Endothelial cell of umbilical vein (primary cell): ENCODE measurements around the gene NECAB2. TPM values are rescaled to one million over a fixed set of nuclear protein-coding genes. Genes with fewer than 3 reads are reported as not detected.

Source experiments
- BruUV-seq: library from RNA; stranded (reverse); fragments of 400-500 nt; replicated peaks from 2 replicates; lab custom pipeline; 2021; lab: Mats Ljungman, UMichigan
- CTCF ChIA-PET: fragments of 300-600, 350-600 bp; sonication (Branson Sonifier 250); formaldehyde crosslinking; loops from one replicate; lab custom pipeline; 2021; ENCODE audit warnings: antibody characterized with exemption, inconsistent platforms; lab: Charles Lee
- POLR2A ChIA-PET: fragments of 300-600, 350-600 bp; sonication (Branson Sonifier 250); formaldehyde crosslinking; loops from one replicate; lab custom pipeline; 2021; ENCODE audit warnings: antibody characterized with exemption, inconsistent platforms; lab: Charles Lee
- DNase-seq: peaks from one replicate; pipeline ENCODE4 v3.0.0-alpha.2; 2011; ENCODE audit warnings: low read depth, low spot score
- FAIRE-seq: peaks from 2 replicates; lab custom pipeline; 2011; peaks lifted over from hg19 to GRCh38; lab: Jason Lieb, UNC
- H2AFZ ChIP-seq: 2 replicates; pipeline ENCODE4 v1.6.0; 2012; ENCODE audit warnings: low read depth, low read length, control low read depth, inconsistent platforms
- H3K27ac ChIP-seq: 2 replicates; pipeline ENCODE4 v1.5.1; 2011; ENCODE audit warnings: low read depth, mild to moderate bottlenecking, control low read depth, low read length, moderate library complexity; ENCODE audit not compliant: insufficient read depth
- H3K27me3 ChIP-seq, 2 experiments: 2 replicates each; pipeline versions ENCODE4 v1.6.0 to v1.6.1; 2011; ENCODE audit warnings: low read length in 2 of 2, mixed read lengths in 1 of 2; ENCODE audit not compliant: control insufficient read depth in 2 of 2, insufficient read depth in 2 of 2
- H3K36me3 ChIP-seq, 2 experiments: 2 replicates in 1 of 2; 3 replicates in 1 of 2; pipeline ENCODE4 v1.5.1; 2011; ENCODE audit warnings: low read length in 2 of 2, mild to moderate bottlenecking in 1 of 2, moderate library complexity in 1 of 2; ENCODE audit not compliant: control insufficient read depth in 2 of 2, insufficient read depth in 2 of 2; ENCODE audit errors: extremely low read depth in 1 of 2
- H3K4me1 ChIP-seq: 3 replicates; pipeline ENCODE4 v1.5.1; 2011; ENCODE audit warnings: mild to moderate bottlenecking, low read length; ENCODE audit not compliant: control insufficient read depth, insufficient read depth; ENCODE audit errors: extremely low read depth
- H3K4me2 ChIP-seq: 2 replicates; pipeline ENCODE4 v1.6.1; 2011; ENCODE audit warnings: low read length, control low read depth, mixed read lengths; ENCODE audit not compliant: insufficient read depth
- H3K4me3 ChIP-seq, 3 experiments: fragments of 200-600 bp in 1 of 3; sonication (generic), shearing (Covaris generic) in 1 of 3; replicated peaks in 1 of 3; 2 replicates each; pipeline ENCODE4 v1.5.1; 2011 to 2016; ENCODE audit warnings: control low read depth in 3 of 3, low read length in 3 of 3, mild to moderate bottlenecking in 2 of 3, inconsistent platforms in 1 of 3, low read depth in 1 of 3, moderate library complexity in 1 of 3; ENCODE audit not compliant: insufficient read depth in 1 of 3
- H3K79me2 ChIP-seq: 2 replicates; pipeline ENCODE4 v1.6.0; 2012; ENCODE audit warnings: low read length, inconsistent platforms; ENCODE audit not compliant: control insufficient read depth, insufficient read depth
- H3K9ac ChIP-seq: replicated peaks from 2 replicates; pipeline ENCODE3; 2011; ENCODE audit warnings: low read length, control low read depth; ENCODE audit not compliant: insufficient read depth; ENCODE audit errors: extremely low read depth
- H3K9me1 ChIP-seq: replicated peaks from 3 replicates; pipeline ENCODE4 v1.6.0; 2011; ENCODE audit warnings: mild to moderate bottlenecking, low read length; ENCODE audit not compliant: control insufficient read depth, insufficient read depth; ENCODE audit errors: extremely low read depth
- H3K9me3 ChIP-seq: replicated peaks from 2 replicates; pipeline ENCODE4 v1.5.1; 2012; ENCODE audit warnings: low read length, inconsistent platforms; ENCODE audit not compliant: control insufficient read depth, insufficient read depth
- H4K20me1 ChIP-seq: replicated peaks from 2 replicates; pipeline ENCODE3; 2011; ENCODE audit warnings: mild to moderate bottlenecking, low read length; ENCODE audit not compliant: control insufficient read depth, insufficient read depth; ENCODE audit errors: extremely low read depth
- EZH2 ChIP-seq: IDR thresholded peaks from 2 replicates; pipeline ENCODE4 v1.6.1; 2012; ENCODE audit warnings: borderline replicate concordance, low read depth, mild to moderate bottlenecking, moderate library complexity, low read length, inconsistent platforms; ENCODE audit not compliant: severe bottlenecking
- FOS ChIP-seq: IDR thresholded peaks from 2 replicates; pipeline ENCODE4 v1.6.1; 2011; ENCODE audit warnings: mild to moderate bottlenecking, low read length, moderate library complexity, borderline replicate concordance; ENCODE audit not compliant: insufficient read depth
- GATA2 ChIP-seq: IDR thresholded peaks from 2 replicates; pipeline ENCODE4 v1.7.0; 2011; ENCODE audit warnings: low read depth, mild to moderate bottlenecking, moderate library complexity, mixed read lengths, low read length; ENCODE audit not compliant: insufficient read length, insufficient read depth
- JUN ChIP-seq: IDR thresholded peaks from 2 replicates; pipeline ENCODE4 v1.6.1; 2011; ENCODE audit warnings: borderline replicate concordance, low read depth; ENCODE audit not compliant: insufficient read length, insufficient read depth
- MYC ChIP-seq: IDR thresholded peaks from one replicate; pipeline ENCODE4 v1.6.1; 2011; ENCODE audit warnings: mild to moderate bottlenecking, low read depth, low read length
- POLR2A ChIP-seq: IDR thresholded peaks from 2 replicates; pipeline ENCODE4 v1.6.1; 2012; ENCODE audit warnings: low read depth, mild to moderate bottlenecking, control low read depth, low read length
- POLR2AphosphoS5 ChIP-seq: IDR thresholded peaks from 2 replicates; pipeline ENCODE4 v1.6.1; 2012; ENCODE audit warnings: low read depth, mild to moderate bottlenecking, control low read depth, low read length, moderate library complexity; ENCODE audit not compliant: insufficient read depth
- dilution Hi-C: fragments of 300-500 bp; cut with MboI; formaldehyde crosslinking; loops from one replicate; pipeline ENCODE4 v1.15.0; 2019; ENCODE audit warnings: low sequenced_read_pairs; ENCODE audit not compliant: extremely low pct_ligation_motif_present
- intact Hi-C: fragments of 100-400 bp; cut with micrococcal nuclease; formaldehyde crosslinking; loops from one replicate; pipeline ENCODE4 v1.10.0; 2022
- polyA plus RNA-seq, 4 experiments: library from polyadenylated mRNA; depleted of rRNA in 3 of 4; stranded (reverse) in 3 of 4; unstranded in 1 of 4; fragments of >200 nt; gene quantifications; 2 replicates each; pipeline versions ENCODE4 v1.2.1 to v1.2.3, GENCODE V29; 2011 to 2012; ENCODE audit warnings: missing spikeins in 1 of 4
- total RNA-seq: library from RNA; stranded (reverse); gene quantifications from 2 replicates; pipeline ENCODE4 v1.2.3, GENCODE V29; 2021
- TF ChIP-seq, protein P1 (sequence below): IDR thresholded peaks from 2 replicates; pipeline ENCODE4 v1.6.1; 2011; ENCODE audit not compliant: insufficient read depth, insufficient read length
- TF ChIP-seq, protein P2 (sequence below), 2 donors: IDR thresholded peaks; 1 replicate in 1 of 2; 2 replicates in 1 of 2; pipeline ENCODE4 v1.5.1; 2011; ENCODE audit warnings: low read length in 2 of 2, mild to moderate bottlenecking in 2 of 2, moderate library complexity in 2 of 2, control low read depth in 1 of 2, inconsistent platforms in 1 of 2, low read depth in 1 of 2; ENCODE audit not compliant: insufficient read depth in 1 of 2; ENCODE audit errors: extremely low read depth in 1 of 2

NECAB2 gene
- total and polyA plus RNA-seq, 2 donors (not counting 3 experiments of a cell fraction or from before 2014, with no cell fraction given) = 0.26 to 0.31 TPM

DNA sequence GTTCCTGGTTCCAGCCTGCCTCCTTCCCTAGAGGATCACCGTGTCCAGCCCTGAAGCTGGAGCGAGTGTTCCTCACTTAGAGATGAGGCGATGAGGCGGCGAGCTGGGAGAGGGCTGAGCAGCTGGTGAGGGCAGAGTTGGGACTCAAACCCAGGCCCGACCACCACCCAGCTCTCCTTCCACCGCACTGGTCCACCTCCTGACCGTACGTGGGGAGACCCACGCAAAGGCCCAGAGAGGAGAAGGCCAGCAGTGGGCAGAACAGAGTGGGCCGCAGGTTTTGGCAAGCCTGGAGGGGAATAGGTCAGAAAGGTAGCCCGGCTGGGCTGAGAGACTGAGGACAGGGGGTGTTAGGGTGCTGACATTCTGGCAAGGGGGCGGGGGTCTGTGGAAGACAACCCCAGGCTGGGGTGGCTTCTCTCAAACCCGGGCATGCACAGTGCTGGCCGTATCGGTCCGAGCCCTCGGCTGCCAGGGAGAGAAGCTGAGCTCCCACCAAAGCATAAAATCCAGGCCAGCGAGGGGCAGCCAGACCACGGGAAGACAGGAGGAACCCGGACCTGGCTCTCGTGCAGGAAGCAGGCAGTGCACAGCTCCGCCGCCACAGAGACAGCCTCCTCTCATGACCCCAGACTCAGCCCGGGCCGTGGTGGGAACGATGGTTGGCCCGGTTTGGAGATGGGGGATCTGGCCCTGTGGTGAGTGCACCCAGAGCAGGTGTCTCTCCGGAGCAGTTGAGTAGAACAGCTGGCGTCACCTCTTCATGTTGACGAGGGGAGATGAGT, 44.3 kb upstream of the NECAB2 start:
- Histone ChIP-seq H3K4me2 (no peak overlapping the region), H3K9me3 (no peaks in the 10 kb centered on the region), H3K9me1 (no peaks in the 10 kb centered on the region), H3K36me3 (peaks cover 0 to 5% of the 10 kb centered on the region in 2 experiments), H4K20me1 (no peaks in the 10 kb centered on the region), H3K9ac (no peak overlapping the region), H3K4me3 (no peak overlapping the region), H3K27me3 (no peaks in the 10 kb centered on the region), H2AFZ (no peak overlapping the region), H3K4me1 (peaks cover 3% of the 10 kb centered on the region), H3K27ac (no peak overlapping the region), H3K79me2 (no peaks in the 10 kb centered on the region)
- CTCF ChIA-PET = interaction anchor here (1.0 kb wide), 1 partner anchor 142 kb away, joined by 4 read pairs; no protein-coding TSS in a partner anchor
- POLR2A ChIA-PET = no interaction called here
- no peak for TF ChIP-seq EZH2
- no peak for TF ChIP-seq MYC
- TF ChIP-seq GATA2 = no peak
- no peak for TF ChIP-seq POLR2A
- TF ChIP-seq POLR2AphosphoS5 = no peak
- TF ChIP-seq FOS = no peak
- TF ChIP-seq, protein P1, sequence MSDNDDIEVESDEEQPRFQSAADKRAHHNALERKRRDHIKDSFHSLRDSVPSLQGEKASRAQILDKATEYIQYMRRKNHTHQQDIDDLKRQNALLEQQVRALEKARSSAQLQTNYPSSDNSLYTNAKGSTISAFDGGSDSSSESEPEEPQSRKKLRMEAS = no peak
- TF ChIP-seq, protein P2, sequence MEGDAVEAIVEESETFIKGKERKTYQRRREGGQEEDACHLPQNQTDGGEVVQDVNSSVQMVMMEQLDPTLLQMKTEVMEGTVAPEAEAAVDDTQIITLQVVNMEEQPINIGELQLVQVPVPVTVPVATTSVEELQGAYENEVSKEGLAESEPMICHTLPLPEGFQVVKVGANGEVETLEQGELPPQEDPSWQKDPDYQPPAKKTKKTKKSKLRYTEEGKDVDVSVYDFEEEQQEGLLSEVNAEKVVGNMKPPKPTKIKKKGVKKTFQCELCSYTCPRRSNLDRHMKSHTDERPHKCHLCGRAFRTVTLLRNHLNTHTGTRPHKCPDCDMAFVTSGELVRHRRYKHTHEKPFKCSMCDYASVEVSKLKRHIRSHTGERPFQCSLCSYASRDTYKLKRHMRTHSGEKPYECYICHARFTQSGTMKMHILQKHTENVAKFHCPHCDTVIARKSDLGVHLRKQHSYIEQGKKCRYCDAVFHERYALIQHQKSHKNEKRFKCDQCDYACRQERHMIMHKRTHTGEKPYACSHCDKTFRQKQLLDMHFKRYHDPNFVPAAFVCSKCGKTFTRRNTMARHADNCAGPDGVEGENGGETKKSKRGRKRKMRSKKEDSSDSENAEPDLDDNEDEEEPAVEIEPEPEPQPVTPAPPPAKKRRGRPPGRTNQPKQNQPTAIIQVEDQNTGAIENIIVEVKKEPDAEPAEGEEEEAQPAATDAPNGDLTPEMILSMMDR (IDR thresholded peaks at IDR 0.05; ENCODE audit: extremely low read depth in 1 of 2, insufficient read depth in 1 of 2, low read depth in 1 of 2, low read length in 2 of 2) = no peak
- no peak for TF ChIP-seq JUN
- FAIRE-seq = no peak
- no peak for DNase-seq
- dilution Hi-C loops (no loop called here), intact Hi-C loops (no loop called here)
- no TSS peak for BruUV-seq
